ENCODE results near the gene SHROOM3.

Gene SHROOM3

DNA sequence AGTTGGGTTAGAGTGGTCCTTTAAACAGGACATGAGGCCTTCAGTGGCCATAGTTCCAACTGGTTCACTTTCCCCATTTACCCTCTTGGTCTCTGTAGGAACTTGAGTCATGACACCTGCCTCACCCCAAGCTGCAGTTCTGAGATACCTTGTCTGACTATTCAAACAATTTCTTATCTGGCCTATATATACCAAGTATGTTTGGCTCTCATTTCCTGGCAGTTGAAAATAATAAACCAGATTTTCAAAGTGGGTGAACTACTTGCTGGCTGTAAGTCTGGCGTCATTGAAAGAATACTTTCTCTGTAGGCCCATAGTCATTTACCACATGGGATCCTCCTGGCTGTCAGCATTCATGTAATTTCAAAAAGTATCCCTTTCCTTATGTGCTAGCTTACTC, 228.8 kb downstream of the SHROOM3 start:
- TF ChIP-seq, protein P1, sequence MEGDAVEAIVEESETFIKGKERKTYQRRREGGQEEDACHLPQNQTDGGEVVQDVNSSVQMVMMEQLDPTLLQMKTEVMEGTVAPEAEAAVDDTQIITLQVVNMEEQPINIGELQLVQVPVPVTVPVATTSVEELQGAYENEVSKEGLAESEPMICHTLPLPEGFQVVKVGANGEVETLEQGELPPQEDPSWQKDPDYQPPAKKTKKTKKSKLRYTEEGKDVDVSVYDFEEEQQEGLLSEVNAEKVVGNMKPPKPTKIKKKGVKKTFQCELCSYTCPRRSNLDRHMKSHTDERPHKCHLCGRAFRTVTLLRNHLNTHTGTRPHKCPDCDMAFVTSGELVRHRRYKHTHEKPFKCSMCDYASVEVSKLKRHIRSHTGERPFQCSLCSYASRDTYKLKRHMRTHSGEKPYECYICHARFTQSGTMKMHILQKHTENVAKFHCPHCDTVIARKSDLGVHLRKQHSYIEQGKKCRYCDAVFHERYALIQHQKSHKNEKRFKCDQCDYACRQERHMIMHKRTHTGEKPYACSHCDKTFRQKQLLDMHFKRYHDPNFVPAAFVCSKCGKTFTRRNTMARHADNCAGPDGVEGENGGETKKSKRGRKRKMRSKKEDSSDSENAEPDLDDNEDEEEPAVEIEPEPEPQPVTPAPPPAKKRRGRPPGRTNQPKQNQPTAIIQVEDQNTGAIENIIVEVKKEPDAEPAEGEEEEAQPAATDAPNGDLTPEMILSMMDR (IDR thresholded peaks at IDR 0.05; ENCODE audit: insufficient read depth, low read length, poor library complexity, severe bottlenecking) = no peak
- Histone ChIP-seq H3K27me3 (replicated peaks; ENCODE audit: control insufficient read depth, insufficient read depth, low read length) (no peaks in the 10 kb centered on the region), H3K4me3 (replicated peaks; ENCODE audit: low read depth, low read length) (no peak overlapping the region), H3K36me3 (ENCODE audit: control insufficient read depth, insufficient read depth, low read length) (no peaks in the 10 kb centered on the region)
- DNase-seq (ENCODE audit: extremely low read depth, insufficient read length) = no peak

- Histone ChIP-seq H3K36me3 (ENCODE audit: control insufficient read depth, insufficient read depth, low read length) (no peaks in the 10 kb centered on the region), H3K4me3 (replicated peaks; ENCODE audit: low read depth, low read length) (no peak overlapping the region), H3K27me3 (replicated peaks; ENCODE audit: control insufficient read depth, insufficient read depth, low read length) (no peaks in the 10 kb centered on the region)
- TF ChIP-seq, protein P1 (IDR thresholded peaks at IDR 0.05; ENCODE audit: insufficient read depth, low read length, poor library complexity, severe bottlenecking) = no peak
- DNase-seq (ENCODE audit: extremely low read depth, insufficient read length) = no peak
Measured at GRCh38 chr4:76665153-76665552, 230.1 kb downstream of the SHROOM3 start.

- DNase-seq (ENCODE audit: extremely low read depth, insufficient read length) = no peak
- H3K27me3 ChIP-seq (replicated peaks; ENCODE audit: control insufficient read depth, insufficient read depth, low read length) = no peaks in the 10 kb centered on the region
- H3K36me3 ChIP-seq (ENCODE audit: control insufficient read depth, insufficient read depth, low read length) = no peaks in the 10 kb centered on the region
- TF ChIP-seq, protein P1 (IDR thresholded peaks at IDR 0.05; ENCODE audit: insufficient read depth, low read length, poor library complexity, severe bottlenecking) = no peak
- H3K4me3 ChIP-seq (replicated peaks; ENCODE audit: low read depth, low read length) = no peak overlapping the region
Measured at GRCh38 chr4:76665721-76666120, 230.7 kb downstream of the SHROOM3 start.

DNA sequence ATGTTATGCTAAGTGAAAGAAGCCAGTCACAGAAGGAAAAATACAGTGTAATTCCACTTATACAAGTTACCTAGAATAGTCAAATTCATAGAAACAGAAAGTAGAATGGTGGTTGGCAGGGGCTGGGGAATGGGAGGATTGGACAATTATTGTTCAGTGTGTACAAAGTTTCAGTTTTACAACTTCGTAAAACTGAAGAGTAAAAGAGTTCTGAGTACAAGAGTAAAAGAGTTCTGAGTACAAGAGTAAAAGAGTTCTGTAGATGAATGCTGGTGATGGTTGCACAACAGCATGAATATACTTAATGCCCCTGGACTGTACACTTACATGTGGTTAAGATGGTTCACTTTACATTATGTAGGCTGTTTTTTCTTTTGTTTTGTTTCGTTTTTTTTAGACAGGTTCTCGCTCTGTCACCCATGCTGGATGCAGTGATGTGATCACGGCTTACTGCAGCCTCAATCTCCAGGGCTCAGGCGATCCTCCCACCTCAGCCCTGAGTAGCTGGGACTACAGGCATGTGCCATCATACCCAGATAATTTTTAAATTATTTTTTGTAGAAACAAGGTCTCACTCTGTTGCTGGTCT, 232.0 kb downstream of the SHROOM3 start:
- no peaks in the 10 kb centered on the region for H3K36me3 ChIP-seq (ENCODE audit: control insufficient read depth, insufficient read depth, low read length)
- TF ChIP-seq, protein P1 (IDR thresholded peaks at IDR 0.05; ENCODE audit: insufficient read depth, low read length, poor library complexity, severe bottlenecking) = no peak
- H3K4me3 ChIP-seq (replicated peaks; ENCODE audit: low read depth, low read length) = no peak overlapping the region
- no peaks in the 10 kb centered on the region for H3K27me3 ChIP-seq (replicated peaks; ENCODE audit: control insufficient read depth, insufficient read depth, low read length)
- DNase-seq (ENCODE audit: extremely low read depth, insufficient read length) = no peak

DNA sequence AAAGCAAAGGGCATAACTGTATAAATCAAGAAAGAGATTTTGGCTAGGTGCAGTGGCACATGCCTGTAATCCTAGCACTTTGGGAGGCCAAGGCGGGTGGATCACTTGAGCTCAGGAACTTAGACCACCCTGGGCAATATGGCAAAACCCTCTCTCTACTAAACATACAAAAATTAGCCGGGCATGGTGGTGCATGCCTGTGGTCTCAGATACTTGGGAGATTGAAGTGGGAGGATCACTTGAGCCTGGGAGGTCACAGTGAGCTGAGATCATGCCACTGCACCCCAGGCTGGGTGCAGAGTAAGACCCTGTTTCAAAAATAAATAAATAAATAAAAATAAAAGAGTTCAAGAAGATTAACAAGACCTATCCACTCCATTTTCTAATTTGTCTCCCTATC, 235.6 kb downstream of the SHROOM3 start:
- no peaks in the 10 kb centered on the region for H3K27me3 ChIP-seq (replicated peaks; ENCODE audit: control insufficient read depth, insufficient read depth, low read length)
- DNase-seq (ENCODE audit: extremely low read depth, insufficient read length) = no peak
- TF ChIP-seq, protein P1 (IDR thresholded peaks at IDR 0.05; ENCODE audit: insufficient read depth, low read length, poor library complexity, severe bottlenecking) = no peak
- no peak overlapping the region for H3K4me3 ChIP-seq (replicated peaks; ENCODE audit: low read depth, low read length)
- H3K36me3 ChIP-seq (ENCODE audit: control insufficient read depth, insufficient read depth, low read length) = no peaks in the 10 kb centered on the region

DNA sequence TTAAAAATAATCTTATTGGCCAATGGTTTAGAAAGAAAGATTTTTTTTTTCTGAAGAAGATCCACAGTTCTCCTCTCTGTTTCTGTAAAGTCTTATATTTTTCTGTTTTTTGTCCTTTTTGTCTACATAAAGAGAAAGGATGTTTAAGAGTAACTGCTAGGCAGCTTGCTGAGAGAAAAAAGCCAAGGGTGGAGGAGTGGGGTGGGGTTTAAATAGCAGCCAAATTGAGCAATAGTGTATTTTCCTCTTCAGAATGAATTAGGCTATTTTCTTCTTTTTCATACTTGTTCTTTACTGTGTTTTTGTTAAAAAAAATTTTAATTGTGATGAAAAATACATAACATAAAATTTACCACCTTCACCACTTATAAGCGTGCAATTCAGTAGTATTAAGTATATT, 238.3 kb downstream of the SHROOM3 start:
- TF ChIP-seq, protein P1 (IDR thresholded peaks at IDR 0.05; ENCODE audit: insufficient read depth, low read length, poor library complexity, severe bottlenecking) = no peak
- Histone ChIP-seq H3K36me3 (ENCODE audit: control insufficient read depth, insufficient read depth, low read length) (no peaks in the 10 kb centered on the region), H3K27me3 (replicated peaks; ENCODE audit: control insufficient read depth, insufficient read depth, low read length) (no peaks in the 10 kb centered on the region), H3K4me3 (replicated peaks; ENCODE audit: low read depth, low read length) (no peak overlapping the region)
- no peak for DNase-seq (ENCODE audit: extremely low read depth, insufficient read length)

Measured in GM06990 (cell line).